HG03442 (cell line): Measurements from ENCODE around the gene DNAL4.

ENCODE experiments used
- ATAC-seq: cut with Tn5 transposase; IDR thresholded peaks from one replicate; pipeline ENCODE4 v1.9.1; 2021; ENCODE audit warnings: mild to moderate bottlenecking, moderate library complexity; ENCODE audit not compliant: unreplicated experiment

The DNAL4 gene

DNA sequence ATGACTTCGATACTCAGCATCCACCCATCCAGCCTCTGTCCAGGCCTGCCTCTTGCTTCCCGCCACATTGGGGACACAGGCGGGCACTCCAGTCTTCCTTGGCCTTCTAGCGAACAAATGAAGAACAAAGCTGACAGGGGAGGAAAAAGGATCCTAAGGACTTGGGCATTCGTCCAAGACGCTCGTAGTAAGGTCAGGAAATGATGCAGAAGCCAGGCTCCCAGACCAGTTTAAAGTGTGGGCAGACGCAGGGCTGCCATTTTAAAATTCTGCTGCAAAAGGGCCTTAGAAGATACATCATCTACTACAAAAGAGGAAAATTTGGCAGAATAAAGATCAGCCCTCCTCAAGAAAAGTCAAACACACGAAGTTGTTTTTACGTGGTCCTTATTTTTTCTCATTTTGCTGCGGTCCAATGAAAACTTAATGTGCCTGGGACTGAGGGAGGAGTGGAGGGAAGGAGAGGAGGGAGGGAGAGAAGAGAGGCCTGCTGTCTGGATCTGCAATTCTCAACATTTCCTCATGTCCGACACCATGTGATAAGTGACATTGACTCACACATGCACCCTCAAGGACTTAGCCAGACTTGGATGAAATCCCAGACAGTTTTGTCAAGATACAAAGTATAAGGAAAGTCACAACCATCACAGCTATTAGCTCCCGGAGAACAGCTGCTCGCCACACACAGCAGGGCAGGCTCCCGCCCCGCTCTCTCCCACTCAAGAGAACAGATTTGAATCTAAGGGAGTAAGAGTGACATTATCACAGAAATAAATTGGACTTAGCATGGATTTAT lies 5.7 kb downstream of the DNAL4 start:
- ATAC-seq = no peak

DNA sequence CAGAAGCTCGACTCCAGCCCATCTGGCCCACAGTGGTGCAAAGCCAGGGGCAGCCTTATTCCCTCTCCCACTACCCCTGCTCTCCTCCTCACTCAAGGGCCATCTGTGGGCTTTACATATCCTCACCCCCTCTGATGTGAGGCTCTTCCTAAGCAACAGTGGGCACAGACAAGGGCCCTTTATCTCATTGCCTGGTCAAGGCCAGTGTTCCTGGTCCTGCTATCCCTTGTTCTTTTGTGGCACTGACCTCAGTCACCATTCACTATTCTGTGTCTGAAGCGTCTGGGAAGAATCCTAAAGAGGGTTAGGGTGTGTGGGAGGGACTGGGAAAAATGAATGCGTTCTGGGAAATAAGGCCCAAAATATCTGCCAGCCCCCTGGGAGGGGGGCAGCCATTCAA lies 7.3 kb downstream of the DNAL4 start:
- no peak for ATAC-seq

DNA sequence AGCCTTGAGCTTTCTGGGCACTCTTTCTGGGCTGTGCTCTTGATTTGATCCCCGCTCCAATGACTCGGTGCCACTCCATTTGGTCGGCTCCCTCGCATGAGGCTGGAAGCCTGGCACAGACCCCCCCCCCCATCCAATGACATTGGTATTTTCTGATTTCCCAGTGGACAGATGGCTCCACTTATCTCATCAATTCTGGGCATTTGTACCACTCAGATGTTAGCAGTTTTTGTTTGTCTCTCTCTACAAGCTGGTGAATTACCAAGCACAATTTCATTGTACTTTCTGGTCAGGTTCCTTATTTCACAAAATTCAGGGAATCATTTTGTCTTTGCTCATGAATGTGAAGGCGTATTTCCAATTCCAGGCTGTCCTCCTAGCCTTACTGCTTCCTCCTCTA lies 9.1 kb downstream of the DNAL4 start:
- ATAC-seq = no peak

DNA sequence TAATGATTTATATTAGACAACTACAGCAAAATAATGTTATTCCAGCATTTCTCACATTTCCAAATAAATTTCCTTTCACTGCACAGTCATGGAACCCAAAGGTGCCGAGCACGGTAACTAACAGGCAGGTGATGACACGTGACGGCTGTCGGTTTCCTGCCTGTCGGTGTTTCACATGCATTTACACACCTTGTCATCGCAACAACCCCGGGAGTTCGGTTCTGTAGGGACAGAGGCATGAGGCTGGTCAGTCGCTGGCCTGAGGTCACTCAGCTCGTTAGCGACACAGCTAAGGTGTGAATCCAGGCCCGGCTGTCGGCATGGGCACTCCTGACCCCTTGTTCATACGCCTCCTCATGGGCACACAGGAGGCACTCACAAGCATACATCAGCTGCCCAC lies 9.9 kb downstream of the DNAL4 start:
- no peak for ATAC-seq

DNA sequence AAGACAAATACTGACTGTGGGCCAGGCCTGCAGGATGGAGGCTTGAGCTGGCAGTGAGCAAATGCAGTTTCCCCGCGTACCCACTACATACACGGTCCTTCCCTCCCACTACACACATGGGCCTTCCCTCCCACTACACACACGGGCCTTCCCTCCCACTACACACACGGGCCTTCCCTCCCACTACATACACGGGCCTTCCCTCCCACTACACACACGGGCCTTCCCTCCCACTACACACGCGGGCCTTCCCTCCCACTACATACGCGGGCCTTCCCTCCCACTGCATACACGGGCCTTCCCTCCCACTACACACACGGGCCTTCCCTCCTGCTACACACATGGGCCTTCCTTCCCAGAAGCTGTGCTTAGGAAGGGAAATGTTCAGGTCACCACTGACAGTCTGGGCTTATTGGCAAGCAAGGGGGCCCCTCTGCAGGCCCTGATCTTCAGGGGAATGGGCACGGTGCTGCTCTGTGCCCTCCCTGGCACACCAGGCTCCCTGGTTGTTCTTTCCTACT lies 10.8 kb downstream of the DNAL4 start:
- ATAC-seq = no peak

DNA sequence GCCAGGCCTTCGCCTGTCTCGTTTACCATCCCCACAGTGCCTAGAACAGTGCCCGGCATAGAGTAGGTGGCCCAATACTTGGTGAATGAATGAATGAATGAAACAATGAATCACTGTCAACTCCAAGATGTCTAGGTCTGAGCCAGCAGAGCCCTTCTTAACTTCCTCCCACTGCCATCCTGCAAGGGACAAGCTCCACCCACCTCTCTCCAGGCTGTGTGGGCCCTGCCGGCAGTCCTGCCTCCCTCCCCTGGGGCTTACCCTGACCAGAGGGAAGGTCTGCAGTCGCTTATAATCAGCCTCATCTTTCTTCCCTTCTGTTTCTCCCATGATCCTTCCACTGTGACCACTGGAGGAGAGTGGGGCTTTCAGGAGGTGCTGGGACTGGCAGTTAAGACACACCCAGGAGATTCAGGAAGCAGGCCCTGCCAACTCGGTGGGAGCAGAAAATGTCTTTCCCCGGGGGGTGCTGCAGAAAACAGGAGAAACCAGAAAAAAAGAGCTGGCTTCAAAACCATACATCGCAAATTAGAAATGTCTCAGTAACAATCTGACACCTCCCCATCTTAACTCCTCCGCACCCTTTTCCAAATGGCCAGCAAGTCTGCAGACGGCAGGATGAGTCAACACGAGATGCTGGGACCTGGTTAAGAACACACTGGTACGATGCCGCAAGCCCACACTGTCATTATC lies 11.4 kb downstream of the DNAL4 start:
- ATAC-seq = no peak

DNA sequence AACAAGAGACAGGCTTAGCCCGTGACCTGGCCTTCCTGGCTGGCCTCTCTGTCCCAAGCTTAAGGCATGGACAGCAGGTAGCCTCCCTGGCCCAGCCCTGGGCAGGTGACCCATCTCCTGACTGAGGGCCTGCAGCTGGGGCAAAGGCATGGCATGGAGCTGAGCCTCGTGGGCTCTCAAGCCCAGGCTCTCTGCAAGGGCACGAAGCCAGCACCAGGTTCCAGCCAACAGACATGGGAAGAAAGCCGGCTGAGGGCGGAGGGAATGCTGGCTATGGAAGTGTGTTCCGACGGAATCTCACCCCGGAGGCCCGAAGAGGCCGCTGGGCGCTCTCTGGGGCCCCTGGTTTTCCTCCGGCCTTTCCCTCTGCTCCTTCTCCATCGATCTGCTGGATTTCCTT lies 12.9 kb downstream of the DNAL4 start:
- ATAC-seq = no peak

DNA sequence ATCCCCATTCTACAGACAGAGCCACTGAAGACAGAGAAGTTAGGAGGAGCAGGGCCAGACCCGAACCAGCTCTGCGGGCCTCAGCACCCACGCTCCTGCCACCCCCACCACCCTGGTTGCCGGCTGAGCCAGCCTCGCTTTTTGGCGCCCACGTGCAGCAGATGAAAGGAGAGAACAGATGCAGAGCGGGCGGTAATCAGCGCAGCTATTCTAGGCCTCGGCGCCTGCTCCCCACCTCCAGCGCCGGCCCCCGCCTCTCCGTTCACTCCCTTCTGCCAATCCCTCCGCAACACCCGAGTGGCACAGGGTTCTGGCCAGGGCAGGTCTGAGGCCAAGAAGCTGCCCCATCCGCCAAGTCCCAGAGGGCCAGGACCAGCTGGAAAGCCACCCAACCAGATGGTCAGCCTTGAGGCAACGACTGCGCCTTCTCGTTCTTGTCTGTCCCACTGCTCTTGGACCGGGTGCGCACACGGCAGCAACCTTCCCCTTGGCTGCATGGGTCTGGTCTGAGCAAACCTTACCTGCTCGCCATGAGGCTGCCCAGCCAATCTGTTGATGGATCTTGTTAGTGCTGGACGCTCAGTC lies 16.8 kb downstream of the DNAL4 start:
- ATAC-seq = no peak

DNA sequence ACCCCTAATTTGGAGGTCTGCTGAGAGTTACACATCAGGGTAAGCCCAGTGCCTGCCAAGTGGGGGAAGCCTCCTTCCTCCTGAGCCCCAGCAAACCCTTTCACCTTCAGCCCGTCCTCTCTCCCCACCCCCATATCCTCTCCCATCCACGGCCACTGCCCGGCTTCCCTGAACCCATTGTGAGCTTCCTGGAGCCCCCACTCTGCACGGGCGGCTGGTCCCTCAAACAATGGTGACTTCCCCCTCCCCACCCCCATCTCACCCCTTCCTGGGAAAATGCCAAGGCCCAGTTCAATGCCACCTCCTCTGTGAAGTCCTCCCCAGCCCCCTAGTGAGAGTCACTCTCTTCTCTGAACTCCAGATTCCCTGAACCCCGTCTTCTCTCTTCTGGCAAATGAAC lies 17.9 kb downstream of the DNAL4 start:
- no peak for ATAC-seq

DNA sequence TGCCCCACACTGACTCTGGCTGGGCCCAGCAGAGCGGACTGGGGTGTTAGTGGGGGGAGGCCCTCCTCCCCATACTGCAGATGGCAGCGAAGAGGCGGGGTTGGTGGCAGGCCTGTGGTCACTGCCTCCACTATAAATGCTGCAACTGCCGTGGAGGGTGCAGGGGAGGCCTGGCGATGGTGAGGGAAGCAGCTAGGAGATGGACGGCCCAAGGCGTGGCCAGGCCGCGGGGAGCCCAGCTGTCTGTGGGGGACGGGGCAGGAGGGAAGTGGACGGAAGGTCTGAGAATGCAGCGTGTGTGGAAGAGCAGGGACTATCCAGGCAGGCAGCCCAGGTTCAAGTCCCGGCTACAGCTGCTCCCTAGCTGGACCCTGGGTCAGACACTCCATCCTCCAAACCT lies 18.3 kb downstream of the DNAL4 start:
- ATAC-seq = no peak

DNA sequence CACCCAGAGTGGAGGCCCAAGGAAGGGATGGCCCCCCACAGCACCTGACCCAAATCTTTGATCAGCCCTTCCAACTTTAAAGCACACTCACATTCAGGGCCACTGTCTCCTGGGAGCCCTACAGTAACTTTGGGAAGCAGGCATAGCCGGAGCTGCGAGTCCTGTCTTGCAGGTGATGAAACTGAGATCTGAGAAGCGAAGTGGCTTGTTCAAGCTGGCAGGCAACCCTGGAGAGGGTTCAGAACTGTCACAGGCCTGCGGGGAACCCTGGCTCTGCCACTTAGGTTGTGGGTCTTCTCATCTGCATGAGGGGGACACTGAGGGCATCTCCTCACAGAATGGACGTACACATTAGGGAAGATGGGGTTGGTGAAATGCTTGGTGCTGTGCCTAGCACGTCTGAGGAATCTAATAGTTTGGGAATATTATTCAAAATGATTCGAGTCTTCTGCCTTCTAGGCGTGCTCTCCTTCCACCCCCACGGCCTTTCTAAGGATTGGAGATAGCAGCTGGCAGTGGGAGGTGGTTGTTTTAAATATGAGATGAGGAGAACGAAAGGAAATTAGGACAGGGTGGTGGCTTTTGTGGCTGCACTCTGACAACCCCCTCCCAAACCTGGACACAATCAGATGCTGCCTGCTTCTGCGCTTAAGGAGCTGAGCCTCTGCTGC lies 19.3 kb downstream of the DNAL4 start:
- ATAC-seq = no peak

DNA sequence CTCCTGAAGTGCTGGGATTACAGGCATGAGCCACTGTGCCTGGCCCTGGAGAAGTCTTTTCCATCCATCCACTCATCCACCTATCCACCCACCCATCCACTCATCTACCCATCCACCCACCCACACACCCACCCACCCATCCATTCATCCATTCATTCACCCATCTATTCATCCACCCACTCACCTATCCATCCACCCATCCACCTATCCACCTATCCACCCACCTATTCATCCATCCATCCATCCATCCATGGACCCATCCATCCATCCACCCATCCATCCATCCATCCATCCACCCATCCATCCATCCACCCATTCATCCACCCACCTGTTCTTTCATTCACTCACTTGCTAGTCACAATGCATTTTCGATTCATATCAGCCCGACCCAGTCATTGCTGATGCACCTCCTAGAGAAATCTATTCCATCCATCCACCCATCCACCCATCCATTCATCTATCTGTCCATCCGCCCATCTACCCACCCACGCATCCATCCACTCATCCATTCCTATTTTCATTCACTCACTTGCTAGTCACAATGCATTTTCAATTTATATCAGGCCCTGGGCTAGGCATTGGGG lies 20.5 kb downstream of the DNAL4 start:
- no peak for ATAC-seq

DNA sequence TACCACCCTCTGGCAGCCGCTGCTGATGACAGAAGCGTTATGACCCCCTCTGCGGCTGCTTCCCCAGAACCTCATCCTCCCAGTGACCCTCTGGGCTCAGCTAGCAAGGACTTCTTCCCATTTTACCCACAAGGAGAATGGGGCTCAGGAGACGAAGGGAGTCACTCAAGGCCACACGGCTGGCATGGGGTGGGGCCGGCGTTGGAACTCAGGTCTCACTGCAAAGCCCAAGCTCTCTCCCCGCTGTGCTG lies 21.4 kb downstream of the DNAL4 start:
- ATAC-seq = no peak

DNA sequence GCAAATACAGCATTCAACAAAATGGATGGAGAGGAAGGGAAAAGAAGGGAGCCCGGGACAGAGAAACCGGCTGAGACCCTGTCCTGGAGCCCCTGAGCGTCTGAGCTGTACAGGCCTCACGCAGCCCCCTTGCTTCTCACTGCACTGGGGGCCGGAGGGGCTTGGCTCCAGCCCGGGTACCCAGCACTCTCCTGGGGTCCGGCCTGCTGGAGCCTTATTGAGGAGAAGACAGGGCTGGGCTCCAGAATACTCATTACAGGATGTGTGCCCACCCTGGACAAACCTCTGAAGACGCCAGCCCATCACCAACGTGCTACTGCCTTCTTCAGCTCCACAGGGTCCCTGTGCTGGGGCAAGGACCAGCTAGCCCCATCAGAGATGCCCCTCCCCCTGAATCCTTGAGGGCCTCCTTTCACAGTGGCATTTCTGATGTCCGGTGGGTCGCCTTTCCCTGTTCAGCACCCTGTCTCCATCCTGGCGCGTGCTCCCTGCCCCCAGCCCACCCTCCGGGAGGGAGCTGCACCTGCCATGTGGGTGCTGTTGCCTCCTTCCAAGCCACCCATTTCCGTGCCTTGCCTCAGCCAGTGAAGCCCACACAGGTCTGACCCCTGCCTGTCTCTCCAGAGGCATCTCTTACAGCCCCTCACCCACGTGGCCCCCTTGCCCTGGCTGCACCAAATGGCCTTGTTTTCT lies 23.5 kb downstream of the DNAL4 start:
- no peak for ATAC-seq

DNA sequence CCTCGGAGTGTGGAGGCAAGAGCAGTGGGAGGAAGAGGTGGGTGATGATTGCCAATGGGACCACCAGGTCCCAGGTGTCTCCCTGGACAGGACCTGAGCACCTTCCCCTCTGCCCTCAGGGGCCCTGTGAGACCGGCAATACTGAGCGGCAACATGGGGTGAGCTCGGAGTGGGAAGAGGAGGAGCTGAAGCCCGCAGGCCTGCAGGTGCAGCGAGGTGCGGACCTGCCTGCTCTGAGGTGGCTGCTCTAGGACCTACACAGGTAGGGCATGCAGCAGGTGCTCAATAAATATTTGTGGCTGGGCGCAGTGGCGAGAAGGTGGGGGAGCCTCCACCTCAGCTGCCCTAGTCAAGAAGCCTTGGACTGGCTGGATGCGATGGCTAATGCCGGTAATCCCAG lies 25.9 kb downstream of the DNAL4 start:
- no peak for ATAC-seq

DNA sequence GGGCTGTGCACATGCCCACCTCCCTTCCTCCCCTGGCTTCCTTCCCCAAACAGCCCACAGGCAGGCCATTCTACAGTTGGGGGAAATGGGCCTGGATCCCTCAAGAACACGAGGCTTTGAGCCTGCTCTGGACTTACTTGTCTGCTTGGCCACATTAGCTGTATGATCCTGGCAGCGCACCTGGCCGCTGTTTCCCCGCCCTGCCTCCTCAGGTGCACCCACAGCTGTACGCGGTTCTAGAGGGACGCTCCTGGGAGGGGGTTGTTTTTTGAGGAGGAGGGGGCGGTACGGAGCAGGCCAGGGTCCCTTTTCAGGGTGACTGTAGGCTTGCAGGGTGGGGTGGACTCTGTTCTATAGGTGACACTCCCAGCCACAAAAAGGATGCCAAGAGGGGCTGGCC lies 26.6 kb downstream of the DNAL4 start:
- ATAC-seq = no peak

DNA sequence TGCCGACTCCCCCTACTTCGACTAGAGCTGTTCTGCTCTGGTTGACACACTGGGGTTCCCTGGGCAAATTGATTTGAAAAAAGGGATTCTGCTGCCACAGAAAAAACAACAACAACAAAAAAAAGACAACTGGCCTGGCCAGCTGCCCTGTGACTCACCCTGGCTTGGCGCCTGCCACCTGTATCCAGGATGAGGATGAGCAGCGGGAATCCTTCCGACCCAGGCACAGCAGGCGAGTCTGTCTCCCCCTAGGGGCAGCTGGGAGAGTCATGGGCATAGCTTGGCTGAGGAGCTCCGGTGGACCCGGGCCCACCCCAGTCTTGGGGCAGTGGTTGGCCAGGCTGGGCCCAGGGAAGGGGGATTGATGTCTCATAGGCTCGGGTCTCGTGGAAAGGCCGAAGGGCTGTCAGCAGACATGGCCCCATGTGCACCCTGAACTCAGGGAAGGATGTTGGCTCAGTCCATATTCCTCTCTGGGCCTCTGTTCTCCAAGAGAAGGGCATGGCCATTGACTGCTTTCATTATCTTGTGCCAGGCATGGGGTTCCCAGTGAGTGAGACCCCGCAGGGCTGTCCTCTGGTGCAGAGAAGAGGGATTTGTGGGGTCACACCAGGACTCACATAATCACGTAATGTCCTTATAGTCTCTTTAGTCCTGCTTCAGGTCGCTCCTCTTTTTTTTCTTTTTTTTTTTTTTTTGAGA lies 27.7 kb downstream of the DNAL4 start:
- ATAC-seq = no peak

DNA sequence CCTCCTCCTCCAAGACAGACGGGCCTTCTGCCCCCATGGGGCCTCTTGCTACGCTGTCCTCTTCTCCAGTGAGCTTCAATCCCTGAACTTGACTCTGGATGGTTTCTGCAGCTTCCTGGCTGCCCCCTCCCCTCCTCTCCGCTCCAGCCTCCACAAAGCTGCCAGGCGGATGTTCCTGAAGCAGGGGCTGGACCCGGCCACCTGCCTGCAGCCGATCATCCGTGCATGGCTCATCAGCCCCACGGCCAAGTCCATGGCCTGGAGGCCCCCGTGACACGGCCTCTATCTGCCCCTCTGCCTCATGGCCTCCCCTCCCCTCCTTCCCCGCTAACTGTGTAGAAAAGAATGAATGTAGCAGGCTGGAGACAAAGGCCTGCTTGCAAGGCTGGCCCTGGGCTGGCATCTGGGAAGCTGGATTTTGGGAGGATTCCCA lies 31.4 kb downstream of the DNAL4 start:
- no peak for ATAC-seq

DNA sequence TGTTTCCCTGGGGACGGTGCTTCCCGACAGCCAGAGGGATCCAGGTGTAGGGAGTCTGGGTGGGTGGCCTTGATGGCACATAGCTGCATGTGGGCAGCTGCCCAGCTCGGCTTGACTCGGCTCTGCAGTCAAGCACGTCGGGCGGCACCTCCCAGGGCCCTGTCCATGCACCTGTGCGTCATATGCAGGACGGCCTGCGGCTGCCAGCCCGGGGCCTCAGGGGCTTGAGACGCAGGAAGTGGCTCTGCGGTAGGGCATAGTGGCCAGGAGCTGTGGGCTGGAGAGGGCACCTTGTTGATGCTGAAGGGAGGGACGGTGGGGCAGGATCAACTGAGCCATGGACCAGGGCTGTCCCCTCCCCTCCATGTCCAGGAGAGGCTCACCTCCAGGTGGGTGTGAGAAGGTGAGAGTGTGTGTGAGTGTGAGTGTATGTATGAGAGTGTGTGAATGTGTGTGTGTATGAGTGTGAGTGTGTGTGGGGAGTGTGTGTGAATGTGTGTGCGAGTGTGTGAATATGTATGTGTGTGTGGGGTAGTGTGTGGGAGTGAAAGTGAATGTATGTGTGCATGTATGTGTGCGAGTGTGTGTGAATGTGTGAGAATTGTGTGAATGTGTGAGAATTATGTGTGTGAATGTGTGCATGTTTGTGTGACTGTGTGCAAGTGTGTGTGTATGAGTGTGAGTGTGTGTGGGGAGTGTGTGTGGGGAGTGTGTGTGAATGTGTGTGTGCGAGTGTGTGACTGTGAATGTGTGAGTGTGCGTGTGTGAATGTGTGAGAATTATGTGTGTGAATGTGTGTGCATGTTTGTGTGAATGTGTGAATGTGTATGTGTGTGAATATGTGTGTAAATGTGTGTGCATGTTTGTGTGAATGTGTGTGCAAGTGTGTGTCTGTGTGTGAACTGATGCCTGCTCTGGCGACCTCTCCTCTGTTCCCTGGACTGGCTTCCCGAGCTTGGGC lies 32.5 kb downstream of the DNAL4 start:
- no peak for ATAC-seq
